Panc1 (cell line): ENCODE data around the gene ZNF775.

ENCODE experiments used
- POLR2AphosphoS5 ChIP-seq: IDR thresholded peaks from 2 replicates; pipeline ENCODE4 v1.6.1; 2012; ENCODE audit warnings: mild to moderate bottlenecking, low read depth, low read length, moderate library complexity
- REST ChIP-seq, 2 experiments: IDR thresholded peaks; 2 replicates each; pipeline ENCODE4 v1.6.1; 2011 to 2012; ENCODE audit warnings: low read depth in 2 of 2, control low read depth in 1 of 2, low read length in 1 of 2, mild to moderate bottlenecking in 1 of 2, moderate library complexity in 1 of 2; ENCODE audit not compliant: insufficient read depth in 1 of 2
- SIN3A ChIP-seq: IDR thresholded peaks from 2 replicates; pipeline ENCODE4 v1.6.1; 2012; ENCODE audit warnings: low read depth, mild to moderate bottlenecking, low read length, moderate library complexity, borderline replicate concordance; ENCODE audit not compliant: insufficient read depth
- TCF7L2 ChIP-seq: IDR thresholded peaks from 2 replicates; pipeline ENCODE4 v1.6.1; 2011; ENCODE audit warnings: mild to moderate bottlenecking, low read depth, low read length, inconsistent platforms
- TF ChIP-seq, protein P1 (sequence below): fragments of 450-650 bp; IDR thresholded peaks from 2 replicates; pipeline ENCODE4 v1.5.1; 2017; ENCODE audit warnings: mild to moderate bottlenecking

GRCh38 chr7:150335108-150335773 lies 43.9 kb upstream of the ZNF775 start:
- TF ChIP-seq, protein P1, sequence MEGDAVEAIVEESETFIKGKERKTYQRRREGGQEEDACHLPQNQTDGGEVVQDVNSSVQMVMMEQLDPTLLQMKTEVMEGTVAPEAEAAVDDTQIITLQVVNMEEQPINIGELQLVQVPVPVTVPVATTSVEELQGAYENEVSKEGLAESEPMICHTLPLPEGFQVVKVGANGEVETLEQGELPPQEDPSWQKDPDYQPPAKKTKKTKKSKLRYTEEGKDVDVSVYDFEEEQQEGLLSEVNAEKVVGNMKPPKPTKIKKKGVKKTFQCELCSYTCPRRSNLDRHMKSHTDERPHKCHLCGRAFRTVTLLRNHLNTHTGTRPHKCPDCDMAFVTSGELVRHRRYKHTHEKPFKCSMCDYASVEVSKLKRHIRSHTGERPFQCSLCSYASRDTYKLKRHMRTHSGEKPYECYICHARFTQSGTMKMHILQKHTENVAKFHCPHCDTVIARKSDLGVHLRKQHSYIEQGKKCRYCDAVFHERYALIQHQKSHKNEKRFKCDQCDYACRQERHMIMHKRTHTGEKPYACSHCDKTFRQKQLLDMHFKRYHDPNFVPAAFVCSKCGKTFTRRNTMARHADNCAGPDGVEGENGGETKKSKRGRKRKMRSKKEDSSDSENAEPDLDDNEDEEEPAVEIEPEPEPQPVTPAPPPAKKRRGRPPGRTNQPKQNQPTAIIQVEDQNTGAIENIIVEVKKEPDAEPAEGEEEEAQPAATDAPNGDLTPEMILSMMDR = no peak
- TF ChIP-seq TCF7L2 (no peak), POLR2AphosphoS5 (no peak), REST (IDR thresholded peaks at IDR 0.05; ENCODE audit: insufficient read depth in 1 of 2, low read depth in 2 of 2, low read length in 1 of 2) (no peak), SIN3A (no peak)
